Glomerular visceral epithelial cell (primary cell): ENCODE results near the gene UFL1.
A peak's percentile ranks its signal among the peaks of the same experiment; 100 is the strongest.
"Not testable (repeated sequence)": the region's sequence is repeated elsewhere in the genome, so short reads cannot be mapped to it uniquely, and the experiment has no call there.

Experiments
- DNase-seq: peaks from one replicate; pipeline ENCODE4 v3.0.0-alpha.2; 2016; ENCODE audit errors: extremely low spot score

UFL1 gene

GRCh38 chr6:96521644-96522464 is at the start of gene UFL1:
Gene UFL1 (plus strand): TSS chr6:96521806. CDS start chr6:96521874, 68 bp downstream.
- DNase-seq: peak; percentile 93

DNA sequence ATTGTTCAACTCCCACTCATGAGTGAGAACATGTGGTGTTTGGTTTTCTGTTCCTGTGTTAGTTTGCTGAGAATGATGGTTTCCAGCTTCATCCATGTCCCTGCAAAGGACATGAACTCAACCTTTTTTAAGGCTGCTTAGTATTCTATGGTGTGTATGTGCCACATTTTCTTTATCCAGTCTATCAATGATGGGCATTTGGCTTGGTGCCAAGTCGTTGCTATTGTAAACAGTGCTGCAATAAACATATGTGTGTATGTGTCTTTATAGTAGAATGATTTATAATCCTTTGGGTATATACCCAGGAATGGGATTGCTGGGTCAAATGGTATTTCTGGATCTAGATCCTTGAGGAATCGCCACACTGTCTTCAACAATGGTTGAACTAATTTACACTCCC is 49.3 kb upstream of the UFL1 start:
- DNase-seq: not testable (repeated sequence)

DNA sequence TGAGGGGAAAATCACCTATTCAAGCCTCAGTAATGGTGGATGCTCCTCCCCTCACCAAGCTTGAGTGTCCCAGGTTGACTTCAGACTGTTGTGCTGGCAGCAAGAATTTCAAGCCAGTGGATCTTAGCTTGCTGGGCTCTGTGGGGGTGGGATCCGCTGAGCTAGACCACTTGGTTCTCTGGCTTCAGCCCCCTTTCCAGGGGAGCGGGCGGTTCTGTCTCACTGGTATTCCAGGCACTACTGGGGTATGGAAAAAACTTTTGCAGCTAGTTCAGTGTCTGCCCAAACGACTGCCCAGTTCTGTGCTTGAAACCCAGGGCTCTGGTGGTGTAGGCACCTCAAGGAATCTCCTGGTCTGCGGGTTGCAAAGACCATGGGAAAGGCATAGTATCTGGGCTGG is 42.9 kb upstream of the UFL1 start:
- no peak for DNase-seq

GRCh38 chr6:96491926-96492325 is 29.7 kb upstream of the UFL1 start:
- DNase-seq: no peak

DNA sequence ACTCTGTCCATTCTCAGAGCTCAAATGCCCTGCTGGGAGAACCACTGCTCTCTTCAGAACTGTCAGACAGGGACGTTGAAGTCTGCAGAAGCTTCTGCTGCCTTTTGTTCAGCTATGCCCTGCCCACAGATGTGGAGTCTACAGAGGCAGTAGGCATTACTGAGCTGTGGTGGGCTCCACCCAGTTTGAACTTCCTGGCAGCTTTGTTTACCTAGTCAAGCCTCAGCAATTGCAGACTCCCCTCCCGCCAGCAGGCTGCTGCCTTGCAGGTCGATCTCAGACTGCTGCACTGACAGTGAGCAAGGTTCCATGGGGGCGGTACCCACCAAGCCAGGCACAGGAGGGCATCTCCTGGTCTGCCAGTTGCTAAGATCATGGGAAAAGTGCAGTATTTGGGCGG is 21.8 kb upstream of the UFL1 start:
- no peak for DNase-seq

DNA sequence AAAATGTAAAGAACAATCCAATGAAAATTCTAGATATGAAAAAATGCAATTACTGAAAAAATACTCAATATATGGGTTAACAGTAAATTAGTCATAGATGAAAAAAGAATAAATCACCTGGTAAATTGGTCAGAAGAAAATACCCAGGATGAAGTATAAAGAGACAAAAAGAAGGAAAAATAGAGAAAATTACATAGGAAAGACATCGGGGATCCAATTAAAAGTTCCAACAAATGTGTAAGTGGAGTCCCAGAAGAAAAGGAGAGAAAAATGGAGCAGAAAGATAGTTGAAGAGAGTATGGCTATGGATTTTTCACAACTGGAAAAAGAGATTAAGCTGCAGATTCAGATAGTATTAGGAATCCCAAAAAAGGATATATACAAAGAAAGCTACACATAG is 18.7 kb upstream of the UFL1 start:
- DNase-seq: no peak

GRCh38 chr6:96505363-96505762 is 16.2 kb upstream of the UFL1 start:
- DNase-seq: no peak

DNA sequence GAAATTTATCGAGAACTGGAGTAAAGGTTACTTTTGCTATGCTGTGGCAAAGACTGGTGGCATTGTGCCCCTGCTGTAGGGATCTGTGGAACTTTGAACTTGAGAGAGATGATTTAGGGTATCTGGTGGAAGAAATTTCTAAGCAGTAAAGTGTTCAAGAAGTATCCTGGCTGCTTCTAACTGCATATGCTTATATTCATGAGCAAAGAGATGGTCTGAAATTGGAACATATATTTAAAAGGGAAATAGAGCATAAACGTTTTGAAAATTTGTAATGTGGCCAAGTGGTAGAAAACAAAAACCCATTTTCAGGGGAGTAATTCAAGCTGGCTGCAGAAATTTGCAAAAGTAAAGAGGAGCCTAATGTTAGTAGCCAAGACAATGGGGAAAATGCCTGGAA is 12.3 kb upstream of the UFL1 start:
- no peak for DNase-seq

- DNase-seq: peak; percentile 48
Observed at GRCh38 chr6:96520171-96521115, 1.2 kb upstream of the UFL1 start.

DNA sequence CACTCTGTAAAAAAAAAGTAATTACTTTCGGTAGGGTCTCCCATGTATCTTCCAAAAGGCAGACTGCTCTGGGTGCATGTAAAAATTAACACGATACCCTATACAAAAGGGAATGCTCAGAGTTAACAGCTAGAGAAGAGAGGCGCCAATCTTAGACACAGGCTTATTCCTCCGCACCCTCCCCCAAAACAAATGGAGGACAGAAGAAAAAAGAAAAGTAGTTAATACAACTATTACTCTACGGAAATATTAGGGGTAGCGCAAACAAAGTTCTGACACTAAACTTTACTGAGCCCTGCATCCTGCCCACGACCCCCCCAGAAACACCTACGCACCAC is 331 bp upstream of the UFL1 start:
- no peak for DNase-seq

- DNase-seq: no peak
Observed at GRCh38 chr6:96522465-96523009, 931 bp downstream of the UFL1 start.

GRCh38 chr6:96528193-96528592 is 6.6 kb downstream of the UFL1 start:
- no peak for DNase-seq

- no peak for DNase-seq
Observed at GRCh38 chr6:96532399-96532798, 10.8 kb downstream of the UFL1 start.

DNA sequence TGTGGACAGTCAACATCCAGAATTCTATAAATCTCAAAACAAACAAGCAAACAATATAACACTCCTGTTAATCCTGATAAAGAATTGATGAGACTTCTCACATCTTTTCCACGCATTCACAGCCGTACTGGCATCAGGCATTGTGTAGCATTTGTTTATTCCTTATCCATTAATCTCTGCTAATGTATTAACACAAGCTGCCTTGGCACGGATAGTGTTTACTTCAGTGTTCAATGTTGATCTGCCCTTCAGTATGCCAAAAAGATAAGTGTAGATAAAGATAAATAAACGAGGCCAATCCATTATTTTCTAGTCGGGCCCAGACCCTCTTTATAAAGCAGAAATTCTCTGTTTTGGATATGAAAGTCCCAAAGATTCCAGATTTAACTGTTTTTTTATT is 16.1 kb downstream of the UFL1 start:
- DNase-seq: no peak

DNA sequence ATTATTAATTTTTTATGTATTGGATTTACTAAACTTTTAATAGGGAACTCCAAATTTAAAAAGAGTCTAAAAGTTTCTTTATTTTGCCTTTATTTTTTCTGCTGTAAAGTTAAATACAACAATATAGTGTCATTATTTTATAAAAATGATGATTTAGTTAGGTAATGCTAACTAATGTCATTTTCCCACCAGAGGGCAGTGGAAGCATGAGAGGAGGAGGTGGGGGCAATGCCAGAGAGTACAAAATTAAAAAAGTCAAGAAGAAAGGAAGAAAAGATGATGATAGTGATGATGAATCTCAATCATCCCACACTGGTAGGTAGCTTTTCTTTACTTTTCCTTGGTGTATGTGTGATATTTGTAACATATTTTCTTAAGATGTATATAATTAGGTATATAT is 21.1 kb downstream of the UFL1 start:
- no peak for DNase-seq

- DNase-seq: no peak
Observed at GRCh38 chr6:96545882-96546281, 24.3 kb downstream of the UFL1 start.

DNA sequence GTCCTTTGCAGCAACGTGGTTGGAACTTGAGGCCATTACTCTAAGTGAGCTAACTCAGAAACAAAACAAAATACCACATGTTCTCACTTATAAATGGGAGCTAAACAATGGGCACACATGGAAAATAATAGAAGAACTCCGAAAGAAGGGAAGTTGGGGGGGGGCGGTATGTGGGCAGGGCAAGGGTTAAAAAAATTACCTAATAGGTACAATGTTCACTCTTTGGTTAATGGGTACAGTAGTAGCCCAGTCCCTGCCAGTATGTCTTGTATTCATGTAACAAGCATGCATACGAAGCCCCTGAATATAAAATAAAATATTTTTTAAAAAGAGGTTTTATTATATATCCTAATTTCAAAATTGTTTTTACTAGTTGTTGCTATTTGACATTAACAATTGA is 26.0 kb downstream of the UFL1 start:
- no peak for DNase-seq

DNA sequence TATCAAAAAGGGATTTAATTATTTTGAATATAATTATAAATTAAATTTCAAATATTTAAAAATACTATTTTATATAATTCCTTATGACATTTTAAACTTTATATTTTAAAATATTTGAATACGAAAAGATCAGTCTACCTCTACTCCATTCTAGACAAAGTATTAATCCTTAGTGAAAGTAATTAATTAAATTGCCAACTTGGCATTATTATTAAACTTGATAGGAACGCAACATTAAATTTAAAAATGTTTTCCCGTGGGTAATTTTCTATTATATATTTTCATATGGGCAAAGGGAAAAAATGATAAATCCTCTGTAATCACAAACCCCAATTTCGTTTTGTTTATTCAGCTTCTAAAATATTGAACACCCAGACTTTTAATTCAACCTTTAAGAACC is 33.0 kb downstream of the UFL1 start:
- no peak for DNase-seq

- not testable (repeated sequence) for DNase-seq
Observed at GRCh38 chr6:96559740-96560139, 38.1 kb downstream of the UFL1 start.

DNA sequence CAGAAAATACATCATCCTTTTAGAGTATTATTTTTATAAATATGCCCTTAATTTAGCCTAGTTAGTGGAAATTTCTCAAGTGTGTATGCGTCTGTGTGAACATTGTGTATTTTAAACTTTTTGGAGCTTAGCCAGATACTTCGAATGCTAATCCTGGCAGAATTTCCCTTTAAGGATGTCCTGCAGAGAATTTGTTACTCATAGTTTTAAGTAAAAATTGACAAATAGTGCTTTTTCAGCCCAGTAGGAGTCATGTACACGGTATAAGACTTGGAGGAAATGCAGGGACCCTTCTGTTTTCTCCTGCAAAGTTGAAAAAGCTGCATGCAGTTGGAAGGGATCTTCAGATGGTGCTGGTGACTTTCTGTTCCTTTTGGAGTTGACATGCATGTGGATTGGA is 41.3 kb downstream of the UFL1 start, which contains the start of gene FHL5:
FHL5 (plus strand) TSS at position 243 of the 400 bp plus-strand sequence. CDS start 40,486 bp downstream, outside the sequence.
- no peak for DNase-seq

GRCh38 chr6:96563853-96564252 is 42.2 kb downstream of the UFL1 start:
- DNase-seq: no peak

DNA sequence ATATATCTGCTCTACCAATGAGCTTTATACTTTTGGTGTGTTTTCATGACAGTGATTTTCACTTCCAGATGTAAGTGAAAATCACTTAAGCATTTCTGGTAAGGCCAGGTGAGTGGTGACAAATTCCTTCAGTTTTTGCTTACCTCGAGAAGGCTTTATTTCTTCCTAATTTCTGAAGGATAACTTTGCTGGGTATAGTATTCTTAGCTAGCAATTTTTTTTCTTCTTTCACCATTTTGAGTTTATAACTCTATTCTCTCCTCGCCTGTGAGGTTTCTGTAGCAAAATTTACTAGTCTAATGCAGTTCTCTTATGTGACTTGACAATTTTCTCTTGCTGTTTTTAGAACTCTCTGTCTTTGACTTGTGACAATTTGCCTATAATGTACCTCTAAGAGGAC is 48.4 kb downstream of the UFL1 start:
- DNase-seq: no peak

DNA sequence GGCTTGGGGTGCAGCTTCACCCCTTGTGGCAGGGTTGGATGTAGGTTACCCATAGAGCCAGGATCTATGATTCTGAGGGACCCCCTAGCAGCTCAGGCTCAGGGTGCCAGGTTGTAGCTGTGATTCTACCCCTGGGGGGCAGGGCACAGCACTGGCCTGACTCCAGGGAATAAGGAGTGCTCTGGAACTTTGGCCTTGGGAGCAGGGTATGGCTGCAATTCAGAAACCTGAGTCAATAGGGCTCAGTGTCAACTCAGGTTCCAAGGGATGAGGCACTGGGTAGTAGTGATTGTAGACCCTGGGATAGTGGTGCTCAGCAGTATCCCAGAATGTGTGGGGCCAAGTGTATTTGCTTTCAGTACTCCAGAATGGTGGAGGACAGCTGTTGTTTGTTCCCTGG is 49.9 kb downstream of the UFL1 start:
- no peak for DNase-seq
